ENCODE data around the gene NR4A3. TPM values are rescaled to one million over a fixed set of nuclear protein-coding genes. Genes with fewer than 3 reads are reported as not detected.
A peak's percentile ranks its signal among the peaks of the same experiment; 100 is the strongest.

Gene NR4A3
- total RNA-seq, 1 donor from 2014 or later, result 4.1 TPM

GRCh38 chr9:99863955-99864354, 42.3 kb downstream of the NR4A3 start:
- ATAC-seq (no peak), DNase-seq (no peak)
- intact Hi-C loops (cut with micrococcal nuclease), result no loop called here

- DNase-seq (no peak), ATAC-seq (peak; percentile 59)
- intact Hi-C loops (cut with micrococcal nuclease), result no loop called here
These were observed 44.7 kb downstream of the NR4A3 start for GRCh38 chr9:99866398-99866797.

- DNase-seq (no peak), ATAC-seq (no peak)
- intact Hi-C loops (cut with micrococcal nuclease), result no loop called here
These were observed 45.9 kb downstream of the NR4A3 start for GRCh38 chr9:99867536-99867935.

DNA sequence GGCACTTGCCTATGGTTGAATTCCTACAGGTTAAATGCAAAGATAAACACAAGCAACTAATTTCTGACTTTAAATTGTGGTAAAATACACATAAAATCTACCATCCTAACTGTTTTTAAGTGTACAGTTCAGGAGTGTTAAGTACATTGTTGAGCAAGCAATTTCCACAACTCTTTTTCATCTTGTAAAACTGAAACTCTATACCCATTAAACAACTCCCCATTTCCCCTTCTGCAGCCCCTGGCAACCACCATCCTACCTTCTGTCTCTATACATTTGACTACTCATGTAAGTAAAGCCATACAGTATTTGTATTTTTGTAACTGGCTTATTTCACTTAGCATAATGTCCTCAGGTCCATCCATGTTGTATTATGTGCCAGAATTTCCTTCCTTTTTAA, 46.3 kb downstream of the NR4A3 start:
- intact Hi-C loops (cut with micrococcal nuclease), result no loop called here
- DNase-seq, result no peak
- ATAC-seq, result no peak

- intact Hi-C loops (cut with micrococcal nuclease), result no loop called here
- no peak for ATAC-seq
- DNase-seq, result no peak
These were observed 47.2 kb downstream of the NR4A3 start for GRCh38 chr9:99868845-99869244.

DNA sequence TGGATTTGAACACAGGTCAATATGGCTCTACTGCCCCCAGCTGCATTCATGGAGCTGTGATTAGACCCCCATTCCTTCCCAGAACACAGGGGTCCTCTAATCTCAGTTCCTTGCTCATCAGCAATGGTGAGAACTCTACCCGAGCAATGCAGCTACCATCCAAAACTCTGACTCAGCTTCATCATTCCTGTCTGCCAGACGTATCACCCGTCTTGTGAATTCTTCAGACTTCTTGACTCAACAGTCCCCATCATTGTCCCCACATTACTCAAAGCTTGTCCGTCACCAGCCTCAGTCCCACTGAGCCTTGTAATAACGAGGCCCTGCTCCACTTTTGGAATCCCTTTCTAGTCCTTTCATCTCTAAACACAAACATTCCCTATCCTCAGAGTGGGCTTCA, 48.4 kb downstream of the NR4A3 start:
- intact Hi-C loops (cut with micrococcal nuclease), result no loop called here
- DNase-seq, result no peak
- no peak for ATAC-seq

DNA sequence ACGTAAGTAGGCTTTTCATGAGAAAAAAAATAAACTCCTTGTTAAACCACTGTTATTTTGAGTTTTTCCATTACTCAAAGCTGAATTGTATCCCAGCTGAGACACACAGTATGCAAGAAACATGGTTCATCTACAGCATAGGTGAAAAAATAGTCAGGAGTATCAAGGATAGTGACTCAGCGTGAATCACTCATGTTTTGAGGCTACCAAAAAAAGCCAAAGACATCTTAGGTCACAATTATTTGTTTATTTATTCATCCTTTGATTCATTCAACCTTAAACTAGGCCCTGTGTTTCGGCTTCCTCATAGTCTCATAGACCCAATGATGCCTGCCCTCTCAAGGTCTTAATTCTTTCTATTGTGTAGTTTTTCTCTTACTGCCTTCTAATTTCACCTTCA, 51.8 kb downstream of the NR4A3 start:
- intact Hi-C loops (cut with micrococcal nuclease), result no loop called here
- ATAC-seq, result no peak
- no peak for DNase-seq

DNA sequence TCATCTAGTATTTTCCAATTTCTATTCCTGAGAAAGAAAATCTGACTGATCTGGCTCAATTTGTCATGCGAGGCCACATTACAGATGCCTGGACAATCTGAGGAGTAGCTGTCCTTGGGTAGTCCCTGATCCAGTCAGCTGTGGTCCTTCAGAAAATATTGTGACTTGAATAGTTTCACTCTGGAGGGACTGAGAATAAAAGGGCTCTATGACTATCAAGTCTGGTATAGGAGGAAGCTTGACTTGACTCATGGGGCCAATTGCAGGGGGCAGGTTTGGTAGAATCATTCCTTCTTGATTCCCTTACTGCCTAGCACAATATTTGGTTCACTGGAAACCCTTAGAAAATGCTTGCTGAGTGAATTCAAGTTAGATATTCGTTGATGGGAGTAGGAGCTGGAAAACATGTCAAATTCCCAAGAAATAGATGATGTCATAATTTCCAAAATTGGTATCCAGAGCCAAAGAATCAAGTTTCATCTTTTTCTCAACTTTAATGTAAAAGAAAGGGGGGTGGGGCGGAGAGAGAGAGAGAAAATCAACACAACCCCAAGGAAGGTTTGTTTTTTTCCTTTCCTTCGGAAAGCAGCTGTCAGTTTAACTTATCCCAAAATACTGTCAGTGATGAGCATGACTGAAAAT, 52.4 kb downstream of the NR4A3 start:
- intact Hi-C loops (cut with micrococcal nuclease), result no loop called here
- ATAC-seq (no peak), DNase-seq (no peak)

DNA sequence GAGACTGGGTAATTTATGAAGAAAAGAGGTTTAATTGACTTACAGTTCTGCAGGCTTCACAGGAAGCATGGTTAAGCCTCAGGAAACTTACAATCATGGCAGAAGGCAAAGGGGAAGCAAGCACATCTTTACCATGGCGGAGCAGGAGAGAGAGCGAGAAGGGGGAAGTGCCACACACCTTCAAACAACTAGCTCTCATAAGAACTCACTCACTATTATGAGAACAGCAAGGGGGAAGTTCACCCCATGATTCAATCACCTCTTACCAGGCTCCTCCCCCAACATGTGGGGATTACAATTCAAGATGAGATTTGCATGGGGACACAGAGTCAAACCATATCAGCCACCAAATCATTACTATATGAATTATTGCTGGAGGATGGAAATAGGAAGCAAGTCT, 54.5 kb downstream of the NR4A3 start:
- intact Hi-C loops (cut with micrococcal nuclease), result no loop called here

DNA sequence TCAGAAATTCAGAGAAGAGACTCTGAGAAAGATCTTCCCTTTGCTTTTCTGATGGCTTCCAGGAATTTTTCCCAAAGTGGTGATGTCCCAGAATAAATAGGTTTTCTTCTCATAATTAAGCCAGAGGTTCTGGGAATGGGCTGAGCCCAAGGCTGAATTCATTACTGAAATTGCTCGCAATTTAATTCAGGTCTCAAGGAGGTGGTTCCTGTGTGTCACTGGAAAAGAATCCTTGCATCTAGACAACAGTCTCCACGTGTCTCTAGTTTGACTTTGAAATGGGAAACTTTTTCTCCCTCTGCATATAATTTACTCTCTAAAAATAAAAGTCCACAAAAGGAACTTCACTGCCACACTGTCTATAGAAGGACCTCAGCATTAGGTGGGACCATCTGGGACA, 57.0 kb downstream of the NR4A3 start:
- ATAC-seq, result no peak
- DNase-seq, result no peak
- intact Hi-C loops (cut with micrococcal nuclease), result no loop called here

More for the DNA sequence above, 54.5 kb downstream of the NR4A3 start:
- DNase-seq, result no peak
- no peak for ATAC-seq

DNA sequence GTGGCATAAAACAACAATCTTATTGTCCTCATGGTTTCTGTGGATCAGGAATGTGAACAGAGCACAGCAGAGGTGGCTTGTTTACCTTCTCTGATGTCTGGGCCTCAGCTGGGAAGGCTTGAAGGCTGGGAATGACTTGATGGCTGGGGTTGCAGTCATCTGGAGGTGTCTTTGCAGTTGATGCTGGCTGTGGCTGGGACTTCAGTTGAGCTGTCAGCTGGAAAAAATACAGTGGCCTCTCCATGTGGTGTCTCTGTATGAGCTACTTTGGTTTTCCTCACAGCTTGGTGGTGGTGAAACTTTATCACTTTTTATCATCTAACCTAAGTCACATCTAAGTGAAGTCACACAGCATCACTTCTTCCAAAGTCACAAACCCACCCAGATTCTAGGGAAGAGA, 60.1 kb downstream of the NR4A3 start:
- DNase-seq, result no peak
- intact Hi-C loops (cut with micrococcal nuclease), result no loop called here
- no peak for ATAC-seq

DNA sequence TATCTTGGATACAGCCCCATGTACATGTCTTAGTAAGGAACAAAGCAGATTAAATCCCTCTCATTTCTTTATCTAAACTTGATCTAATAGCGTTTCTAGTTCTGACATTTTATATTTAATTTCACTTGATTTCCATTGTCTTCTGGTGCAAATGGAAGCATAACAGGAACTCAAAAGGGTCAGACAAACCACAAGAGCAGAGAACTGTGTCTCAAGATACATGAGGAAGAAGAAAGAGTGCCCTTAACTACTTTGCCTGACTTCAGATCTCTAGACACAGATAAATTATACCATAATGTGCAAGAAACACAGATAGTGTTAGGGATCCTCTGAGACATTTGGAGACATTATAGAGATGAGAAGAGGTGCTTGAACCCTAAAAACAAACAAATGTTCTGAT, 64.1 kb downstream of the NR4A3 start:
- ATAC-seq (no peak), DNase-seq (no peak)
- intact Hi-C loops (cut with micrococcal nuclease), result no loop called here

GRCh38 chr9:99889120-99889519, 67.4 kb downstream of the NR4A3 start:
- ATAC-seq (no peak), DNase-seq (no peak)
- intact Hi-C loops (cut with micrococcal nuclease), result no loop called here

DNA sequence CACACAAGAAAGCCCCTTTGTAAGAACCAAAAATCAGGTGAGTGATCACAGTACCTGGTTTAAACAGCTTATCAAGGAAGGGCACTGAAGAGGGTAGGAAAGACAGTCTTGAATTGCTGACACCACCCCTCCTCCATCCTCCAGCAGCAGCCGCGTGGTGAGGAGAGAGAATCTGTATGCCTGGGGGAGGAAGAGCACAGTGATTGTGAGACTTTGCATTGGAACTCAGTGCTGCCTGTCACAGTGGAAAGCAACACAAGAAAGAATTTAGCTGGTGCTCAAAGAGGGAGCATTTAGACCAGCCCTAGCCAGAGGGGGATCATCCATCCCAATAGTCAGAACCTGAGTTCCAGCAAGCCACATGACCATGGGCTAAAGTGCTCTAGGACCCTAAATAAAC, 73.1 kb downstream of the NR4A3 start:
- ATAC-seq (no peak), DNase-seq (no peak)
- intact Hi-C loops (cut with micrococcal nuclease), result no loop called here

- DNase-seq (no peak), ATAC-seq (no peak)
- intact Hi-C loops (cut with micrococcal nuclease), result no loop called here
These were observed 73.8 kb downstream of the NR4A3 start for GRCh38 chr9:99895510-99895909.

DNA sequence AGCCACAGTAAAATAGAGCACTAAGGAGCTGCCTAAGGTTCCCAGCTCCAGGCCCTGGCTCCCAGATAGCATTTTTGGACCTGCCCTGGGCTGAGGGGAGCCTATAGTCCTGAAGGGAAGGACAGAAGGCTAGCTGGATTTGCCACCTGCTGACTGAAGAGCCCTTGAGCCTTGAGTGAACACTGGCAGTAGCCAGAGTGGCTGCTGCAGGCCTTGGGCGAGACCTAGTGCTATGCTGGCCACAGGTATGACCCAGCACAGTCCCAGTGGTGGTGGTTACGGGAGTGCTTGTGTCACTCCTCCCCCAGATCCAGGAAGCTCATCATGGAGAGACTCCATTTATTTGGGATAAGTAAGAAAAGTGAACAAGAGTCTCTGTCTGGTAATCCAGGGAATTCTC, 74.4 kb downstream of the NR4A3 start:
- intact Hi-C loops (cut with micrococcal nuclease), result no loop called here
- ATAC-seq (no peak), DNase-seq (no peak)

- DNase-seq, result no peak
- intact Hi-C loops (cut with micrococcal nuclease), result no loop called here
- ATAC-seq, result no peak
These were observed 81.7 kb downstream of the NR4A3 start for GRCh38 chr9:99903393-99903792.

DNA sequence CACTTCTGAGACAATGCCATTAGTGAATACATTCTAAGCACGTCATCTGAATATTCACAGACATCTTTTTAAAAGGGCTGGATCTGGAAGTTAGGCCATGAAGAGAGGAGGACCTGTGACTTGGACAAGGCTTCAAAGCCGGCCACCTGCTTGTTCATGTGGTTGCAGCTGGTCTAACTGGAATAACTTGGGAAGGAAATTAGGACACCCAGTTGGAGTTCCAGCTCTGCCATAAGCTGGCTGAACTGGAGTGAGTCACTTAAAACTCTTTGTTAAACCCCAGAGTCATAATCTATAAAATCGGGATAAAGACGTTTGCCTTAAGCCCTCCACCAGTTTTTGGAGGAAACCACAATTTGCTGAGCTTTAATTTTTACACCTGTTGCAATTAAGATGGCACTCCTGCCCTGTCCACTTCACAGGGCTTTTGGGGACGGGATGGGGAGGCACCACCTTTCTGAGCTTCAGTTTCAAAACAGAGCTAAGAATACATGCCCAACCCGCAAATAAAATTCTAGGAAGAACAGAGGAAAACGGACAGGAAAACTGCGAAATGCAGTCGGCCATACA, 84.2 kb downstream of the NR4A3 start:
- intact Hi-C loops (cut with micrococcal nuclease), result no loop called here
- no peak for ATAC-seq
- DNase-seq, result no peak

- intact Hi-C loops (cut with micrococcal nuclease), result no loop called here
- ATAC-seq (peak; percentile 99), DNase-seq (peak; percentile 88)
These were observed 84.9 kb downstream of the NR4A3 start, which contains the start of gene STX17 for GRCh38 chr9:99906403-99907207. STX17 (plus strand) TSS chr9:99906654; CDS start chr9:99915240, 8,586 bp downstream.

- intact Hi-C loops (cut with micrococcal nuclease), result no loop called here
- no peak for DNase-seq
- no peak for ATAC-seq
These were observed 85.5 kb downstream of the NR4A3 start for GRCh38 chr9:99907208-99907532.

DNA sequence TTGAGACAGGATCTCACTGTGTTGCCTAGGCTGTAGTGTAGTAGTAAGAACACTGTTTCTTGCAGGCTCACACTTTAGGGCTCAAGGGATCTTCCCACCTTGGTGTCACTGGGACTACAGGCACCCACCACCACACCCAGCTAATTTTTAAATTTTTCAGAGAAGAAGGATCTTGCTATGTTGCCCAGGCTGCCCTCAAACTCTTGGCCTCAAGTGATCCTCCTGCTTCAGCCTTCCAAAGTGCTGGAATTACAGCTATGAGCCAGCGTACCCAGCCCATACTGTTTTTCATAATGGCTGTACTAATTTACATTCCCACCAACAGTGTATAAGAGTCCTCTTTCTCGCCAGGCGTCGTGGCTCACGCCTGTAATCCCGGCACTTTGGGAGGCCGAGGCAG, 89.9 kb downstream of the NR4A3 start:
- intact Hi-C loops (cut with micrococcal nuclease), result no loop called here
- no peak for DNase-seq
- no peak for ATAC-seq
